Sigmoid colon (tissue), 3 donors: Measurements from ENCODE around the gene KCNQ5.

ENCODE experiments used
- CTCF ChIP-seq, 4 experiments: fragments of 450-650 bp in 3 of 4; fragments of 200-600 bp in 1 of 4; IDR thresholded peaks; one replicate each; pipeline ENCODE4 v1.5.1; 2016 to 2019; ENCODE audit warnings: antibody characterized with exemption in 4 of 4, mild to moderate bottlenecking in 3 of 4, moderate library complexity in 2 of 4
- POLR2A ChIP-seq, 2 donors: fragments of 450-650 bp; IDR thresholded peaks; one replicate each; pipeline ENCODE4 v1.6.1; 2016; ENCODE audit warnings: antibody characterized with exemption in 2 of 2, mild to moderate bottlenecking in 2 of 2, moderate library complexity in 2 of 2

GRCh38 chr6:72721346-72721745, 99.5 kb downstream of the KCNQ5 start:
- TF ChIP-seq CTCF (IDR thresholded peaks at IDR 0.05) (no peak), POLR2A (IDR thresholded peaks at IDR 0.05) (no peak)
